Nephron (organoid): ENCODE measurements around the gene SUGP1.

Source experiments
- H3K27ac Mint-ChIP-seq, 3 experiments: 2 replicates each; pipeline ENCODE4 v1.8.0; 2020; ENCODE audit warnings: mixed read lengths in 3 of 3, mild to moderate bottlenecking in 2 of 3, moderate library complexity in 1 of 3
- H3K27me3 Mint-ChIP-seq: 2 replicates; pipeline ENCODE4 v1.8.0; 2021; ENCODE audit warnings: low read depth, mild to moderate bottlenecking, moderate library complexity, mixed read lengths
- H3K36me3 Mint-ChIP-seq: 2 replicates; pipeline ENCODE4 v1.8.0; 2020; ENCODE audit warnings: low read depth, mixed read lengths
- H3K4me1 Mint-ChIP-seq: 2 replicates; pipeline ENCODE4 v1.8.0; 2020; ENCODE audit warnings: mixed read lengths
- H3K4me3 Mint-ChIP-seq, 3 experiments: 2 replicates each; pipeline ENCODE4 v1.8.0; 2020; ENCODE audit warnings: mild to moderate bottlenecking in 3 of 3, mixed read lengths in 3 of 3, moderate library complexity in 2 of 3
- H3K9me3 Mint-ChIP-seq: 2 replicates; pipeline ENCODE4 v1.8.0; 2020; ENCODE audit warnings: mixed read lengths
- TF ChIP-seq, protein P1 (sequence below), 3 experiments: fragments of 200-600 bp; sonication (generic); IDR thresholded peaks; one replicate each; pipeline ENCODE4 v1.5.0; 2021; ENCODE audit warnings: antibody characterized with exemption in 3 of 3; ENCODE audit not compliant: unreplicated experiment in 3 of 3

The SUGP1 gene

DNA sequence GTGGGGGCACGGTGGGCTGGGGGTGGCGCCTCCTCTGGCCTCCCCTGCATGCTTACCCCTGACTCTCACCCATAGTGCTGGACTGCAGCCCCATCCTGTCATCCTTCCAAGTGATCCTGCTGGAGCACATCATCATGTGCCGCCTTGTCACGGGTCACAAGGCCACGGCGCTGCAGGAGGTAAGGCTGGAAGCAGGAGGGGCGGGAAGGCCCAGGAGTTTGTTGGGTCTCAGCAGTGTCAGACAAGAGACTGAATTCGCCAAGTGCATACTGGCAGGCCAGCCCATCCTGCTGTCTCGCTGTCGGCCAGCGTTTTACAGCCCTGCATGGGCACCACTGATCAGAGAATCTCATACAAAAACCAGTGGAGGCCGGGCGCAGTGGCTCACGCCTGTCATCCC, 23.5 kb upstream of the SUGP1 start:
- Mint-ChIP-seq H3K27ac (no peak overlapping the region), H3K36me3 (peaks cover 34% of the 10 kb centered on the region), H3K4me1 (no peaks in the 10 kb centered on the region), H3K27me3 (no peaks in the 10 kb centered on the region), H3K9me3 (no peaks in the 10 kb centered on the region), H3K4me3 (no peak overlapping the region)
- TF ChIP-seq, protein P1, sequence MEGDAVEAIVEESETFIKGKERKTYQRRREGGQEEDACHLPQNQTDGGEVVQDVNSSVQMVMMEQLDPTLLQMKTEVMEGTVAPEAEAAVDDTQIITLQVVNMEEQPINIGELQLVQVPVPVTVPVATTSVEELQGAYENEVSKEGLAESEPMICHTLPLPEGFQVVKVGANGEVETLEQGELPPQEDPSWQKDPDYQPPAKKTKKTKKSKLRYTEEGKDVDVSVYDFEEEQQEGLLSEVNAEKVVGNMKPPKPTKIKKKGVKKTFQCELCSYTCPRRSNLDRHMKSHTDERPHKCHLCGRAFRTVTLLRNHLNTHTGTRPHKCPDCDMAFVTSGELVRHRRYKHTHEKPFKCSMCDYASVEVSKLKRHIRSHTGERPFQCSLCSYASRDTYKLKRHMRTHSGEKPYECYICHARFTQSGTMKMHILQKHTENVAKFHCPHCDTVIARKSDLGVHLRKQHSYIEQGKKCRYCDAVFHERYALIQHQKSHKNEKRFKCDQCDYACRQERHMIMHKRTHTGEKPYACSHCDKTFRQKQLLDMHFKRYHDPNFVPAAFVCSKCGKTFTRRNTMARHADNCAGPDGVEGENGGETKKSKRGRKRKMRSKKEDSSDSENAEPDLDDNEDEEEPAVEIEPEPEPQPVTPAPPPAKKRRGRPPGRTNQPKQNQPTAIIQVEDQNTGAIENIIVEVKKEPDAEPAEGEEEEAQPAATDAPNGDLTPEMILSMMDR (IDR thresholded peaks at IDR 0.05; ENCODE audit: unreplicated experiment in 3 of 3): no peak

DNA sequence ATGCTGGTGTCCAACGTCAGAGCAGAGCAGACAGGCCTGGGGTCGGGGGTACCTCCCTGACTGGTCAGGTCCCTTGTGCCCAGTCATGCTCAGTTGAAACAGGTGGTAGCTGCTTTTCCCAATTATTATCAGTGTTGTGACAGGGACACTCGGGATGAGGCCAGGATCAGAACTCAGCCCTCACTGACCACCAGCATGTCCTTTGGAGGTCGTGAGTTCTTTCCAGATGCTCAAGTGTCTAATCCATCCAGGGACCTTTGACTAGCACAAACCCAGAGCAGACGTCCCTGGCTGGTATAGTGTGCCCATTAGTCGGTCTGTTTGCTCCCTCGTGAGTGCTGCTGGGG, 22.7 kb upstream of the SUGP1 start:
- Mint-ChIP-seq H3K27me3 (no peaks in the 10 kb centered on the region), H3K27ac (no peak overlapping the region), H3K4me3 (no peak overlapping the region)

DNA sequence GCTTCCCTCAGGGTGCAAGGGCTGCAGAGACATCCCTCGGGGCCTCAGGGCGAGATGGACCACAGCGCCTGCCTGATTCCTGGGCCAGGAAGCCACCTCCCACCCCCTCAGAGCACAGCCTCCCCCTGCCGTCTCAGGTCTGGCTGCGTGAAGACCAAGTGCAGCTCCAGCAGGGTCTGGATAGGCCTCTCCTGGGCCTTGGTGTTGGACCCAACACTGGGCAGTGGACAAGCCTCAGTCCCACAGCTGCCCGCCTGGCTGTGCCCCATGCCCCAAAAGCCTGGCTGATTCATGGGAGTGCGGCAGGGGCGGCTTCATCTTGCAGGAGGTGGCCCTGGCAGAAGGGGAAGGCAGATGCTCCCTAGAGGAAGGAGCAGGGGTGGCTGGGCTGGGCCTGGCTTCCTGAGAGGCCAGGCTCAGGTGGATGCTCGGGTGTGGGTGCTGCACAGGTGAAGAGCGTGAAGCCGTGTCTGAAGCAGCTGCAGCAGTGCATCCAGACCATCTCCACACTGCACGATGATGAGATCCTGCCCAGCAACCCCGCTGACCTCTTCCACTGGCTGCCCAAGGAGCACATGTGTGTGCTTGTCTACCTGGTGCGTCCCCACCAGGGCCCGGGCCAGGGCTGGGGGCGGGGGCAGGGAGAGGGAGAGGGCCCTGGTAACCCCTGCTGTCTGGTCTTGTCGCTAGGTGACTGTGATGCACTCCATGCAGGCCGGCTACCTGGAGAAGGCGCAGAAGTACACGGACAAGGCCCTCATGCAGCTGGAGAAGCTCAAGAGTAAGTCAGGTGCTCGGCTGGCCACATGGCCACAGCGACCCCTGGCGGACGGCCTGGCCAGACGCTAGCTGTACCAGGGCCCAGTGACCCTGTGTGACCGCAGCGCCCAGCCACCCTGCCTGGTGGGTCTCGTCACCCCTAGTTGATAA, 22.0 kb upstream of the SUGP1 start:
- Mint-ChIP-seq H3K4me1 (no peaks in the 10 kb centered on the region), H3K27ac (no peak overlapping the region), H3K9me3 (no peaks in the 10 kb centered on the region), H3K27me3 (no peaks in the 10 kb centered on the region), H3K36me3 (peaks cover 40% of the 10 kb centered on the region), H3K4me3 (no peak overlapping the region)
- TF ChIP-seq, protein P1 (IDR thresholded peaks at IDR 0.05; ENCODE audit: unreplicated experiment in 3 of 3): peak; percentile 83 to 89 (median 85)

More for the DNA sequence above, 22.7 kb upstream of the SUGP1 start:
- TF ChIP-seq, protein P1 (IDR thresholded peaks at IDR 0.05; ENCODE audit: unreplicated experiment in 3 of 3): peak in 1 of 3 experiments; percentile 25
- Mint-ChIP-seq H3K36me3 (peaks cover 41% of the 10 kb centered on the region), H3K9me3 (no peaks in the 10 kb centered on the region), H3K4me1 (no peaks in the 10 kb centered on the region)

DNA sequence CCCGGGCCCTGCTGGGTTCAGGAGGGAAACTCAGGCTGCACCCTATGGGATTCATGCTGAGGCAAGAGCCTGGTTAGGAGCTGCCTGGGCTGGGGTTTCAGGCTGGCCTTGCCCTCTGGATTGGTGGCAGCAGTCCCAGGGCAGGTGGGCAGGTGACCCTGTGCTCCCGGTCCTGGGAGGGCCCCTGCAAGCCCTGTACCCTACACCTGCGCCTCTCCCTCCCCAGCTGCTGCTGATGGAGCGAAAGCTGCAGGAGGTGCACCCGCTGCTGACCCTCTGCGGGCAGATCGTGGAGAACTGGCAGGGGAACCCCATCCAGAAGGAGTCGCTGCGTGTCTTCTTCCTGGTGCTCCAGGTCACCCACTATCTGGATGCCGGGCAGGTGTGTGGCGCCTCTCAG, 20.7 kb upstream of the SUGP1 start:
- Mint-ChIP-seq H3K4me3 (no peak overlapping the region), H3K4me1 (no peaks in the 10 kb centered on the region), H3K36me3 (peaks cover 32% of the 10 kb centered on the region), H3K27me3 (no peaks in the 10 kb centered on the region), H3K9me3 (no peaks in the 10 kb centered on the region), H3K27ac (no peak overlapping the region)
- TF ChIP-seq, protein P1 (IDR thresholded peaks at IDR 0.05; ENCODE audit: unreplicated experiment in 3 of 3): no peak

DNA sequence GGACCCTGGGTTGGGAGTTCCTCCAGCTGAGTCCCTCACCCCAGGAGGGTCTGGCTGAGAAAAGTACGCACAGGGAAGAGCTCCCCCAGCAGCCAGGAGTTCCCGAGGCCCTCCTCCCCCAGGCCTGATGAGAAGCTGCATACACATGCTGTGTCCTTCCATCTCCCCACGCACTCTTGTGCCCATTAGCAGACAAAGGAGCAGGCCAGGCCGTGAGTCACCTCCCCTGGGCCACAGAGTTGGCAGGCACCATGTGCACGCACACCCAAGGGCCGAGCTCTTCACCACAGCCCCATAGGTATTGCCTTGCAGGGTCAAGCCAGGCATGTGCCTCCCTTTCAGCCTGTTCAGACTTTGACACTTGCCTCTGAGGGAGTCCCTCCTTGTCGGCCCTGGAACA, 17.8 kb upstream of the SUGP1 start:
- H3K4me1 Mint-ChIP-seq: peaks cover 7% of the 10 kb centered on the region
- no peak overlapping the region for H3K4me3 Mint-ChIP-seq
- H3K27ac Mint-ChIP-seq: no peak overlapping the region
- TF ChIP-seq, protein P1 (IDR thresholded peaks at IDR 0.05; ENCODE audit: unreplicated experiment in 3 of 3): no peak
- H3K27me3 Mint-ChIP-seq: no peaks in the 10 kb centered on the region
- H3K9me3 Mint-ChIP-seq: no peaks in the 10 kb centered on the region
- H3K36me3 Mint-ChIP-seq: peaks cover 33% of the 10 kb centered on the region

DNA sequence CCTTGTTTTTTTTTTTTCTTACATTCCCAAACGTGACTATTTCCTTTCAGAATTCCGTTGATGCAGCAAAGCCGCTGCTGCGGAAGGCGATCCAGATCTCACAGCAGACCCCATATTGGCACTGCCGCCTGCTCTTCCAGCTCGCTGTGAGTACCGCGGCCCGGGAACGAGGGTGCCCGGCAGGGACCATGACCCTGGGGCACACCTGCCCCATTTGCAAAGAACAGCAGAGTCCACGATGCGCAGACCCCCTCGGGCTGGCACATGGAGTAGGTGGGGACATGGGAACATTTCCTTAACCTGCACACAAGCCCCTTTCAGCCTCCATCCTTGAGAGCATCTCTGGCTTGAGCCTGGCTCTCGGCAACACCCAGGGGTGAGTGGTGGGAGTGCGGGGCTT, 16.8 kb upstream of the SUGP1 start:
- TF ChIP-seq, protein P1 (IDR thresholded peaks at IDR 0.05; ENCODE audit: unreplicated experiment in 3 of 3): no peak
- H3K36me3 Mint-ChIP-seq: peaks cover 29% of the 10 kb centered on the region
- no peak overlapping the region for H3K4me3 Mint-ChIP-seq
- no peak overlapping the region for H3K27ac Mint-ChIP-seq
- H3K4me1 Mint-ChIP-seq: peaks cover 7% of the 10 kb centered on the region
- no peaks in the 10 kb centered on the region for H3K9me3 Mint-ChIP-seq
- no peaks in the 10 kb centered on the region for H3K27me3 Mint-ChIP-seq
